OCI-LY7 (cell line): ENCODE measurements around the gene SMIM15. TPM values are rescaled to one million over a fixed set of nuclear protein-coding genes. Genes with fewer than 3 reads are reported as not detected.

ENCODE experiments used
- BruUV-seq: library from RNA; stranded (reverse); fragments of 400-500 nt; replicated peaks from 2 replicates; lab custom pipeline; 2021; lab: Mats Ljungman, UMichigan
- CTCF ChIA-PET: fragments of 300-600 bp; sonication (Branson Sonifier 250); formaldehyde crosslinking; loops from one replicate; lab custom pipeline; 2022; ENCODE audit warnings: antibody characterized with exemption; ENCODE audit not compliant: unreplicated experiment; lab: Charles Lee
- POLR2A ChIA-PET: fragments of 300-600 bp; sonication (Branson Sonifier 250); formaldehyde crosslinking; loops from one replicate; lab custom pipeline; 2022; ENCODE audit warnings: antibody characterized with exemption; lab: Charles Lee
- DNase-seq: peaks from one replicate; pipeline ENCODE4 v3.0.0-alpha.2; 2015; ENCODE audit warnings: low spot score
- H2AFZ ChIP-seq: fragments of 200-600 bp; sonication (generic), shearing (Covaris generic); 2 replicates; pipeline ENCODE4 v1.6.1; 2014; ENCODE audit warnings: mild to moderate bottlenecking, antibody characterized with exemption, low read length, moderate library complexity
- H3K27ac ChIP-seq: fragments of 200-600 bp; sonication (generic); 2 replicates; pipeline ENCODE4 v1.5.1; 2014; ENCODE audit warnings: mixed run types, low read depth, mild to moderate bottlenecking, moderate library complexity, low read length, inconsistent platforms; ENCODE audit not compliant: poor library complexity, severe bottlenecking
- H3K36me3 ChIP-seq: fragments of 200-600 bp; sonication (generic); 2 replicates; pipeline ENCODE4 v1.6.1; 2014; ENCODE audit warnings: mild to moderate bottlenecking, antibody characterized with exemption, low read length, moderate library complexity, mixed read lengths; ENCODE audit not compliant: insufficient read depth
- H3K4me1 ChIP-seq: fragments of 200-600 bp; sonication (generic); 2 replicates; pipeline ENCODE4 v1.5.1; 2014; ENCODE audit warnings: mild to moderate bottlenecking, low read length; ENCODE audit not compliant: insufficient read depth, poor library complexity, severe bottlenecking
- H3K4me2 ChIP-seq: fragments of 200-600 bp; sonication (generic); 2 replicates; pipeline ENCODE4 v1.6.1; 2014; ENCODE audit warnings: mild to moderate bottlenecking, low read length
- H3K4me3 ChIP-seq: fragments of 200-600 bp; sonication (generic); 2 replicates; pipeline ENCODE4 v1.5.1; 2014; ENCODE audit warnings: mild to moderate bottlenecking, low read depth, low read length; ENCODE audit not compliant: poor library complexity, severe bottlenecking
- H3K79me2 ChIP-seq: fragments of 200-600 bp; sonication (generic); 2 replicates; pipeline ENCODE4 v1.6.1; 2016; ENCODE audit warnings: low read depth, mild to moderate bottlenecking, low read length, moderate library complexity, mixed read lengths; ENCODE audit not compliant: insufficient read depth
- H3K9me2 ChIP-seq: fragments of 200-600 bp; sonication (generic); 2 replicates; pipeline ENCODE4 v1.6.1; 2016; ENCODE audit warnings: mild to moderate bottlenecking, low read length, mixed read lengths; ENCODE audit not compliant: insufficient read depth
- H3K9me3 ChIP-seq: fragments of 200-600 bp; sonication (generic); 2 replicates; pipeline ENCODE4 v1.6.1; 2014; ENCODE audit warnings: mild to moderate bottlenecking, mixed run types, low read length, mixed read lengths
- H4K20me1 ChIP-seq: fragments of 200-600 bp; sonication (generic); 2 replicates; pipeline ENCODE4 v1.6.1; 2014; ENCODE audit warnings: mild to moderate bottlenecking, antibody characterized with exemption, low read length, moderate library complexity, mixed read lengths; ENCODE audit not compliant: insufficient read depth
- EZH2phosphoT487 ChIP-seq: fragments of 200-600 bp; sonication (generic); IDR thresholded peaks from 2 replicates; pipeline ENCODE4 v1.6.1; 2018; ENCODE audit warnings: low read depth, borderline replicate concordance, mild to moderate bottlenecking, mixed run types, antibody characterized with exemption, low read length, moderate library complexity, mixed read lengths
- intact Hi-C: fragments of 100-400 bp; cut with micrococcal nuclease; formaldehyde crosslinking; loops from one replicate; pipeline ENCODE4 v1.10.0; 2022; ENCODE audit not compliant: unreplicated experiment
- total RNA-seq, 2 experiments: library from RNA; depleted of rRNA in 1 of 2; stranded (reverse); fragments of >200 nt in 1 of 2; shearing (Covaris generic) in 1 of 2; gene quantifications; 2 replicates each; pipeline ENCODE4 v1.2.3, GENCODE V29; 2014 to 2022
- TF ChIP-seq, protein P1 (sequence below): fragments of 200-600 bp; sonication (generic); conservative IDR thresholded peaks from 2 replicates; pipeline ENCODE4 v1.5.1; 2014; ENCODE audit warnings: mild to moderate bottlenecking, antibody characterized with exemption, low read length, moderate library complexity, mixed read lengths

Gene SMIM15
- total RNA-seq, 2 experiments from 2014 or later = 39.4 to 47.9 TPM

DNA sequence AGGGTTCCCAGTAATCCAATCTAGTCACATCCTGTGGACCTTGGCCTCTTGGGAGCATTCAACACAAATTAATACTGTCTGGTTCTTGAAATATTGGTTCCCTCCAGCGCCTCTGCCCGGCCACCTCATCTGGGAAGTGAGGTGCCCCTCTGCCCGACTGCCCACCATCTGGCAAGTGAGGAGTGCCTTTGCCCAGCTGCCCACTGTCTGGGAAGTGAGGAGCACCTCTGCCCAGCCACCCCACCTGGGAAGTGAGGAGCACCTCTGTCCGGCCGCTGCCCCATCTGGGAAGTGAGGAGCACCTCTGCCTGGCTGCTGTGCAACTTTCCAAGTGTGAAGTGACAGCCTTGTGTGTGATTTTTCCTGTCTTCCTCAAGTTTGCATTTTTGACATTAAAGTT is 42.7 kb upstream of the SMIM15 start:
- BruUV-seq = no TSS peak
- Histone ChIP-seq H2AFZ (no peak overlapping the region), H3K9me2 (no peaks in the 10 kb centered on the region), H3K4me2 (no peak overlapping the region), H3K4me1 (no peaks in the 10 kb centered on the region), H4K20me1 (no peaks in the 10 kb centered on the region), H3K79me2 (no peaks in the 10 kb centered on the region), H3K4me3 (no peak overlapping the region), H3K9me3 (no peaks in the 10 kb centered on the region), H3K36me3 (no peaks in the 10 kb centered on the region), H3K27ac (no peak overlapping the region)
- intact Hi-C loops = no loop called here
- CTCF ChIA-PET = no interaction called here
- DNase-seq = no peak
- no peak for TF ChIP-seq EZH2phosphoT487
- TF ChIP-seq, protein P1, sequence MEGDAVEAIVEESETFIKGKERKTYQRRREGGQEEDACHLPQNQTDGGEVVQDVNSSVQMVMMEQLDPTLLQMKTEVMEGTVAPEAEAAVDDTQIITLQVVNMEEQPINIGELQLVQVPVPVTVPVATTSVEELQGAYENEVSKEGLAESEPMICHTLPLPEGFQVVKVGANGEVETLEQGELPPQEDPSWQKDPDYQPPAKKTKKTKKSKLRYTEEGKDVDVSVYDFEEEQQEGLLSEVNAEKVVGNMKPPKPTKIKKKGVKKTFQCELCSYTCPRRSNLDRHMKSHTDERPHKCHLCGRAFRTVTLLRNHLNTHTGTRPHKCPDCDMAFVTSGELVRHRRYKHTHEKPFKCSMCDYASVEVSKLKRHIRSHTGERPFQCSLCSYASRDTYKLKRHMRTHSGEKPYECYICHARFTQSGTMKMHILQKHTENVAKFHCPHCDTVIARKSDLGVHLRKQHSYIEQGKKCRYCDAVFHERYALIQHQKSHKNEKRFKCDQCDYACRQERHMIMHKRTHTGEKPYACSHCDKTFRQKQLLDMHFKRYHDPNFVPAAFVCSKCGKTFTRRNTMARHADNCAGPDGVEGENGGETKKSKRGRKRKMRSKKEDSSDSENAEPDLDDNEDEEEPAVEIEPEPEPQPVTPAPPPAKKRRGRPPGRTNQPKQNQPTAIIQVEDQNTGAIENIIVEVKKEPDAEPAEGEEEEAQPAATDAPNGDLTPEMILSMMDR = no peak
- POLR2A ChIA-PET = interaction anchor here (0.6 kb wide), 1 partner anchor 12 kb away, joined by 3 read pairs; no protein-coding TSS in a partner anchor

DNA sequence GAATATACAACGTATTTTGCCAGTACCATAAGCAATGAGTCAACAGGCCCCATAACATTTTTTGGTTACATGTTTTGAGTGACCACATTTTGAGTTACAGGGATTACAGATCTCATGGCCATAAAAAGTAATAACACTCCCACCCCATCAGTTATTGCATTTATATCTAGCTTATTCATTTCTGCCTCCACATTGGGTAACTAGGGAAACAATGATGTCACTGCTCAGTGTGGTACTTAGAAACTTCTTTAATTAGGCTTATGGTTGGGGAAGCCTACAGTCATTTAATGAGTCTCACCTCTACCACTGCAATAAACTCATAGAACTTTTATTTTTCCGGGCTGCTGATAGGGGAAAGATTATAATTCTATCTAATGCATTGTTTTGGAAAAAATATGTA is 39.9 kb upstream of the SMIM15 start:
- intact Hi-C loops = no loop called here
- ChIA-PET POLR2A (no interaction called here), CTCF (no interaction called here)
- no peak overlapping the region for H3K4me2 ChIP-seq
- no peak for DNase-seq
- no peak overlapping the region for H3K27ac ChIP-seq
- no peaks in the 10 kb centered on the region for H3K9me2 ChIP-seq
- no peaks in the 10 kb centered on the region for H4K20me1 ChIP-seq
- H3K4me1 ChIP-seq = no peaks in the 10 kb centered on the region
- no peaks in the 10 kb centered on the region for H3K36me3 ChIP-seq
- TF ChIP-seq, protein P1 = no peak
- no peak for TF ChIP-seq EZH2phosphoT487
- no peaks in the 10 kb centered on the region for H3K79me2 ChIP-seq
- H3K9me3 ChIP-seq = no peaks in the 10 kb centered on the region
- H3K4me3 ChIP-seq = no peak overlapping the region
- no peak overlapping the region for H2AFZ ChIP-seq
- BruUV-seq = no TSS peak

DNA sequence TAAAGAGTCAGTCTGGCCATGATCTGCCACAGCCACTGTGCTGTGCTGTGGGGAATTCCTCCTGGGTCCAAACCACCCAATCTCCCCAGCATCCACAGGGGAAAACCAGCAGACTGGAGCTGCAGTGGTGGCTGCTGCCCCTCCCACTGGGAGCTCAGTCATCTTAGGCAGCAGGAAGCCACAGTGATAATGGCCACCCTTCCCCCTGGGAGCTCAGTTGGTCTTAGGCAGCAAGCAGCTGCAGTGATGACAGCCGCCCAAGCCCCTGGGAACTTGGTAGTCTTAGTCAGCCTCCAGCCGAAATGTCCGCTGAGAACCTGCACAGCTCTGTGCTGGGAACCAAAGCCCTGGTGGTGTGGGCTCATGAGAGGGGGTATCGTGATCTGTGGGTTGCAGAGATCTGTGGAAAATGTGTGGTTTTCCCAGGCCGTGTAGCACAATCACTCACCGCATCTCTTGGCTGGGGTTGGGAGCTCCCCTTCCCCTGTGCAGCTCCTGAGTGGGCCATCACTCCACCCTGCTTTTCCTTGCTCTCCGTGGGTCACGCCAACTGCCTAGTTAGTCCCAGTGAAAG is 38.4 kb upstream of the SMIM15 start:
- Histone ChIP-seq H4K20me1 (no peaks in the 10 kb centered on the region), H3K27ac (no peak overlapping the region), H3K9me3 (no peaks in the 10 kb centered on the region), H2AFZ (no peak overlapping the region), H3K36me3 (no peaks in the 10 kb centered on the region), H3K79me2 (no peaks in the 10 kb centered on the region), H3K9me2 (no peaks in the 10 kb centered on the region), H3K4me2 (no peak overlapping the region), H3K4me3 (no peak overlapping the region), H3K4me1 (no peaks in the 10 kb centered on the region)
- intact Hi-C loops = no loop called here
- ChIA-PET POLR2A (no interaction called here), CTCF (no interaction called here)
- BruUV-seq = no TSS peak
- DNase-seq = no peak
- TF ChIP-seq, protein P1 = no peak
- TF ChIP-seq EZH2phosphoT487 = no peak
